Activated T-cell treated with anti-CD3 and anti-CD28 coated beads for 1 hour (primary cell): ENCODE results near the gene MAPK8IP3.
"Not testable (repeated sequence)": the region's sequence is repeated elsewhere in the genome, so short reads cannot be mapped to it uniquely, and the experiment has no call there.

Source experiments
- DNase-seq: peaks from one replicate; pipeline ENCODE4 v3.0.0-alpha.2; 2020; ENCODE audit warnings: low read depth

MAPK8IP3 gene

DNA sequence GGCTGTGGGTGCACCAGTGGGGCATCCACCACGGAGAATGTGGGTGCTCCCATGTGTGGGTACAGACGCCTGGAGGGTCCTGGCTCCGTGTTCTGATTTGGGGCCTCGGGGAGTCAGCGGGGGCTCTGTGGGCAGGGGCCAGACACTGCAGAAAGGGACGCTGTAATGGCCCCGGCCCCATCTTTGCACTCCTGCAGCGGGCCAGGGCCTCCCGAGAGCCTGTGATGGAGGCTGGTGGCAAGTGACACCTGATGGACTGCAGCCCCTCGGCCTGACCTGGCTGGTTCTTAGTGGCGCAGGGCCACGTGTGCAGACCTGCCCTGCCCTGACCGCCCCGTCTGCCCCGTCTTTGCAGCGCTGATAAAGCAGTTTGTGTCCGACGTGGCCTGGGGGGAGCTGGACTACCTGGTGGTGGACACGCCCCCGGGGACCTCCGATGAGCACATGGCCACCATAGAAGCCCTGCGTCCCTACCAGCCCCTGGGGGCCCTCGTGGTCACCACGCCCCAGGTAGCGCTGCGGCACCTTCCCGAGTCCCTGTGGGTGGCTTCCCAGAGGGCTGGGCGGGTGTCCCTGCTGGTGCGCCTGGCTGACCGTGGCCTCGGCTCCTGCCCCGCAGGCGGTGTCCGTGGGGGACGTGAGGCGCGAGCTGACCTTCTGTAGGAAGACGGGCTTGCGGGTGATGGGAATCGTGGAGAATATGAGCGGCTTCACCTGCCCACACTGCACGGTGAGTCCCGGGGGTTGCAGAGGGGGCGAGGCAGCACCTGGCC, 81.5 kb downstream of the MAPK8IP3 start:
- DNase-seq: no peak

GRCh38 chr16:1788095-1788707, 82.2 kb downstream of the MAPK8IP3 start:
- DNase-seq: no peak

DNA sequence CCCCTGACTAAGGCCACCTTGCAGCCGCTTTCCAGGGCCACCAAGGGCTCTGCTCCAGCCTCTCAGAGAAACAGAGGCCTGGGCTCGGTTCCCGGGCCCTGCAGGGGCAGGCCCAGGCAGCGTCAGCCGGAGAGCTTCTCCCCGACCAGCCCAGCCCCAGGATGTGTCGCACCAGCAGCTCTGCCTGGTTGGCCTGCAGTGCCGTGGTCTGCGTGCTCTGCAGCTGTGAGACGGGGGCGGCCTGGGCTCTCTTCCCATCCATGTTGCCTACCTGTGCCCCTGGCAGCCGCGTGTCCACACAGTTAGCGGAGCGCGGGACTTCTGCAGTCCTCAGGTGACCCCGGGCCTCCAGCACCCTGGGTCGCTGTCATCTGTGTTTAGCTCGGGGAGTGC, 82.7 kb downstream of the MAPK8IP3 start:
- DNase-seq: no peak

GRCh38 chr16:1789643-1790045, 83.6 kb downstream of the MAPK8IP3 start:
- DNase-seq: no peak

GRCh38 chr16:1790261-1790610, 84.2 kb downstream of the MAPK8IP3 start:
- DNase-seq: no peak

DNA sequence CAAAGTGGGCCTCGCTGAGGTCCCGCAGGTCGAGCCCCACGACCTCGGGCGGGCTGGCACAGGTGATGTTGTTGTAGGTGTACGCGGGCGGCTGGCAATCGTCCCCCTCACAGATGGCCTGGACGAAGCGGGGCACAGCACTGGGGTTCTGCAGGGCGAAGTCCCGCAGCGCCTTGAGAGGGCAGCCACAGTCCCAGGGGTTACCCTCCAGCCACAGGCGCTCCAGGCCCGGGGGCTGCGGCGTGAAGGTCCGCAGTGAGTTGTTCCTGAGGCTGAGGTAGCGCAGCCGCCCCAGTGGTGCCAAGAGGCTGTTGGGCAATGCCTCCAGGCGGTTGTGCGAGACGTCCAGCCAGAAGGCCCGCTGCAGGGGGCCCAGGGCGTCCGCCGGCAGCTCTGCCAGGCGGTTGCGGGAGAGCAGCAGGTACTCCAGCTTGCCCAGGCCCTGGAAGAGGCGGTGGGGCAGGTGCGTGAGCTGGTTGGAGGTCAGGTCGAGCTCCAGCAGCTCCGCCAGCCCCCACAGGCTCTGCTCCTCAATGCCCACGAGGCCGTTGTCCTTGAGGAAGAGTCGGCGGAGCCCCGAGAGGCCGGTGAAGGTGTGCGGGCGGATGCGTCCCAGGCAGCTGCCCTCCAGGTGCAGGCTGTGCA, 84.7 kb downstream of the MAPK8IP3 start:
- no peak for DNase-seq

DNA sequence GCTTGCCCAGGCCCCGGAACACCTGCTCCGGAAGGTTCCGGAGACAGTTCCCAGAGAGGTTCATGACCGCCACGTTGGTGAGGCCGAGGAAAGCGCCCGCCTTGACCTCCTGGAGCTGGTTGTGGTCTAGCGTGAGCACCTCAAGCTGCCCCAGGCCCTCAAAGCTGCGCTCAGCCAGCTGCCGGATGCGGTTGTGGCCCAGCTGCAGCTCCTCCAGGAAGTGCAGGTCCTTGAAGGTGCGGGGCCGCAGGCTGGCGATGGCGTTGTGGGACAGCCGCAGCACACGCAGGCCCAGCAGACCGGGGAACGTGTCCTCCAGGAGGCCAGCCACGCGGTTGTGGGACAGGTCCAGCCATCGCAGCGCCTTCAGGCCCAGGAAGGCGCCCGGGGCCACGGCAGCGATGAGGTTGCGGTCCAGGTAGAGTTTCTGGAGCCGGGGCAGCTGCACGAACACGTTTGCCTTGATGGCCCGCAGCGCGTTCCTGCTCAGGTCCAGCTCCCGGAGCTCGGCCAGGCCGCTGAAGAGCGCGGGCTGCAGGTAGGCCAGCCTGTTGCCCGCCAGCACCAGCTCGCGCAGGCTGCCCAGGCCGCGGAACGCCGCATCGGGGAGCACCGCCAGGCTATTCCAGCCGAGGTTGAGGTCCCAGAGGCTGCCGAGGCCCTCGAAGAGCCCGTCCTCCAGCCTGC, 85.4 kb downstream of the MAPK8IP3 start:
- DNase-seq: no peak

DNA sequence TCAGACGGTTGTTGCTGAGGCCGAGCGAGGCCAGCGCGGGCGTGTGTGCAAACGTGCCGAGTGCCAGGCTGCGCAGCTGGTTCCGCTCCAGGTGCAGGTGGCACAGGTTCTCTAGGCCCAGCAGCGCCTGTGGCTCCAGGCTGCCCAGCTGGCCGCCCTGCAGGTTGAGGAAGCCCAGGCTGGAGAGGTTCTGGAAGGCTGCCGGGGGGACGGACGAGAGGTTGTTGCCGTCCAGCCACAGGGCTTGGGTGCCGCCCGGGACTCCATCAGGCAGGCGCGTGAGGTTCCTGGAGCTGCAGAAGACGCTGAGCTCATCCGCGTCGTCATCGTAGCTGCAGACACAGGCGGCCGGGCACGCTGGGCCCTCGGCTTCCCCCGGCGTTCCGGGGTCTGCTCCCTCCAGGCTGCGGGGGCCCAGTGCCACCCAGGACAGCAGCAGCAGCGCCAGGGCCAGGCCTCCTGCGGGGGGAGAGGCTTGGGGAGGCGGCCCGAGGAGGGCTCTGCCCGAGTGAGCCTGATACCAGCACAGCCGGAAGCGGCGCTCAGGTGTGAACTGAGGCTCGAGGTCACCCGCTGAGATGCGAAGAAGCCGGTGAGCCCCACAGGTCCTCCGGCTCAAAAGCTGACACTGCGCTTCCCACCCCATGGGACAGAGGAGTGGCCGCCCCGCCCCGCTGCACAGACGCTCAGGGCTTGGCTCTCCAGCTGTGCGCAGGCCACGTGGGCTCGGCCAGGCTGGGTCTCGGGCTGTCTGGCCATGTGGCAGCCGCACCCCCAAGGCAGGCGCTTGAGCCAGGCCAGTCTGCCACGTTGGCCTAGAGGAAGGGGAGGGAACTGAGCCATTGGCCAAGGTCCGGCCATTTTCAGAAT, 86.2 kb downstream of the MAPK8IP3 start:
- DNase-seq: no peak

DNA sequence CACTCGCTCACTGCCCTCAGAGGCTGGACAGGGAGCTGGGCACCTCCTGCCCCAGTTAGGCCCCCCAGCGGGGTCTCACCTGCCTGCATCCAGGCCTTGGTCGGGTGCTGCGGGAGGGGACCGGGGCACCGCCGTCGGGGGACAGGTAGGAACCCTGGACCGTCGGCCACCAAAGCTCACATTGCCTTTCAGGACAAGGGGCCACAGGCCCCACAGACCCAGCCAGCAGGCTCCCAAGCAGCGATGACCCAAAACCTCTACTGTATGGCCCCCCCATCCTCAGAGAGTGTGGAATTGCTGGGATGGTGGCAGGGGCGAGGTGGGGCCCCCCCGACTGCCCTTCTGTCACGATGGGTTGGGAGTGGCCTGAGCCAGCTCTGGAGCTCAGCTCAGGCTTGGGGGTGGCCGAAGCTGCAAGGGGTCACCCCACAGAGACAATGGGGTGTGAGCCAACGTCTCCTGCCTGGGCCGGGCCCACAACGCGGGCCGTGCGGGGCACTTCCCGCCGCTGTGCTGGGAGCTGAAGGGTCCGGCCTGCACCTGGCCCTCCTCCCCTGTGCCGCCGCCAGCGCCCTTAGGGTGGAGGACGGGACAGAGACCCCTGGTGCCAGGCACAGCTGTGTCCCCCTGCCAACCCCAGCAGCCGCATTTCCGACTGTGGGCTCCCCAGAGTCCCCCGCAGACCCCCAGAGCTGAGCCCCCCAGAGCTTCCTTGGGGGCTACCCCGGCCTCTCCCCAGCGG, 87.0 kb downstream of the MAPK8IP3 start:
- DNase-seq: no peak

DNA sequence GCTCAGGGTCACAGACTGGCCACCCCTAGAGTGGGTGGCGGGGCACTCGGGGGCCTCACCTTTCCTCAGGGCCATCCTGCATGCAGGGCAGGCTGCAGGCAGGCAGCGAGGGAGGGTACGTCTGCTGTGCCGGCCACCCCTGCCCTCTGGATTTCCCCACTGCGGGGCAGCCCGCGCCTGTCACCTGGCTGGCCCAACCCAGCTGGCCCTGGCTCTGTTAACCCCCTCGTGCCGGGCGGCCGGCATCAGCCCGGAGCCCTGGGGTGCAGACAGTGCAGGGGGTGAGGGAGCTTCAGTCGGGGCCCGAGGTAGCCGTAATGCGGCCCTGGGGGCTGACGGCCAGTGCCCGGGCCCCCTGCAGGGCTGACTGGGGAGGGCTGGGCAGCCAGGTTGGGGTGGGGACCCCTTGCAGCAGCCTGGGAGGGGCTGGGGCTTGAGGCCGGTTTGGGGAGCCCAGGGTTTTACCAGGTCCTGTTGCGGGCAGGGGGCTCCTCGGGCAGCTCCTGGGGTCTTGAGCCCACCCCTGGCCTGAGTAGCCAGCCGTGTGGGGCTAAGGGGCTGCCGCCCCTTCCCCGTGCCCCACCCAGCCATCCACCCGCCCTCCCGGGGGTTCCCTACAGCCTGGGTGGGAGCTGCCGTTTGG, 87.7 kb downstream of the MAPK8IP3 start, which contains the start of gene IGFALS:
IGFALS (minus strand) TSS at position 128 of the 643 bp plus-strand sequence; CDS start at position 75, 53 bp downstream.
- no peak for DNase-seq

DNA sequence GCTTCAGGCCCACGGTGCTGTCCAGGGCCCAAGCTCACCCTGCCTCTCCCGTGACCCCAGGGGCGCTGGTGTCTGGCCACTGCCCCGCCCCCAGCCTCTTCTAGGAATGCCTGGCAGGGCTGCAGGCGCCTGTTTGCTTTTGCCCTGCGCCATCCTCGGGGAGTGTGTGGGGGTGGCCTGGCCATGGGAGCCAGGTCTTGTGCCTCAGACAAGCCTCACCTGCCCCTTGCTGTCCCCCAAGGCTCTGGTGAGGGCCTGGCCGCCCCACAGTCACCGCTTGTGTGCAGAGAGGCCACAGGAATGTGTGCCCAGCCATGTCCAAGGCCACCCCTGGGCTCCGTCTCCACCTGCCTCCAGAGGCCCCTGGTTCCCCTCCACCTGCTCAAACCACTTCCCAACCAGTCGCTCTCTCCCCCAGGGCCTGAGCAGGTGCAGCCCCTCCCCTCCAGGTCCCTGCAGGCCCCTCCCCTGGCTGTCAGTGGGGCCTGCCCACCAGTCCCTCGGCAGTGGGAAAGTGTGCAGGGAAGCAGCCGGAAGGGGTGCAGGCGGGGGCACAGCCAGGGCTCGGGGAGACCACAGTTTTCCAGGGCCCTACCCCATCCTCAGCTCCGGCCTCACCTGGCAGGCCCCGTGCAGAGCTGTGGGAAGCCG, 88.4 kb downstream of the MAPK8IP3 start:
- no peak for DNase-seq

DNA sequence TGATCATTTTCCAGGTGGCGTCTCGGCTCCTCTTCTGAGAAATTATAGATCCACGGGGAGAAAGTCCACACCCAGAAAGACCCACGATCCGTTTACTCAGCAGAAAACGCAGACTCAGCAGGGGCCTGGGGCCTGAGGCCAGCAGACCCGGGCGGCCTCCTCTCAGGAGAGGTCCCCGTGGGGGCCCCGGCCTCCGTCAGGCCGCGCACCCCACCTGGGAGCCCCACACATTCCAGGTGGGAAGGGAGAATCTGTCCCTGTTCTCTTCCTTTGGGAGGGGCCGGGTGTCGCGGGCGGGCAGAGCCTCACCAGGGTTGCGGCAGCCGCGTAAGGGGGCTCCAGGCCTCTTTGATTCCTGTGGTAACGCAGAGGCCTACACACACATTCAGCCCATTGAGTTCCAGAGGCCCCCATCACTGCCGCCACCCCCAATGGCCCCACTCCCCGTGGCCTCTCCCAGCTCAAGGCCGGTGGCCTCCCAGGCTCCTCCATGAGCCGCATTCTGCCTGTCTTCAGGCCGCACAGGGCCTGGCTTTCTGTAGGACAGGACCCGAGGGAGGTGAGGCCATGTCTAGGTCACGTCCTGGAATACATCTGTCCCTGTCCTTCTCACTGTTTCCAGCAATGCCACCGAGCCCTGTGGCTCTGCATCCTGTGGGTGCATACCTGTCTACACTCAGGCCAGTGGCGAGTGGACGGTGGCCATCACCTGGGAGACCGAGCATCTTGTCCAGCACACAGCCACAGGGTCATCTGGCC, 89.1 kb downstream of the MAPK8IP3 start:
- DNase-seq: no peak

DNA sequence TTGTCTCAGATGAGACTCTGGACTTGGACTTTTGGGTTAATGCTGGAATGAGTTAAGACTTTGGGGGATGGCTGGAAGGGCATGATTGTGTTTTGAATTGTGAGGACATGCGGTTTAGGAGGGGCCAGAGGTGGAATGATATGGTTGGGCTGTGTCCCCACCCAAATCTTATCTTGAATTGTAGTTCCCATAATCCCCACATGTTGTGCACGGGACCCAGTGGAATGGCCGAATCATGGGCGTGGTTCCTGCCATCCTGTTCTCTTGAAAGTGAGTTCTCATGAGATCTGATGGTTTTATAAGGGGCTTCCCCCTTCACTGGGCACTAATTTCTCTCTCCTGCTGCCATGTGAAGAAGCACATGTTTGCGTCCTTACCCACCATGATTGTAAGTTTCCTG, 93.3 kb downstream of the MAPK8IP3 start:
- not testable (repeated sequence) for DNase-seq

DNA sequence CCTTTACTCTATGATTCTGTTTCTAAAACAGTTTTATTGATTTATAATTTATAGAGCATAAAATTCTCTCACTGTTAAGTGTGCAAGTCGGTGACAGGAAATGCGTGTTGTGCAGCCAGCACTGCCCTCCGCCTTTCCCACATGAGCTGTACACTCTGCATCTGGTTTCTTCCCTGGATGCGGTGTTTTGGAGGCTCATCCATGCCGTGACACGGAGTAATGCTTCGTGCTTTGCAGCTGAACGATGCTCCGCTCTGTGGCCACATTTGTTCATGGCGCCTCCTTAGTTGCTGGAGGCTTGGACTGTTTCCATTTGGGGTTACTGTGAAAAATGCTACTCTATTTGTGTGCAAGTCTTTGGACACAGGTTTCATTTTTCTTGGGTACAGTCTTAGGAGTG, 94.7 kb downstream of the MAPK8IP3 start:
- DNase-seq: no peak

GRCh38 chr16:1807626-1808025, 101.6 kb downstream of the MAPK8IP3 start:
- no peak for DNase-seq

GRCh38 chr16:1808691-1809090, 102.7 kb downstream of the MAPK8IP3 start:
- DNase-seq: no peak

- no peak for DNase-seq
These were observed 103.3 kb downstream of the MAPK8IP3 start for GRCh38 chr16:1809281-1809801.

GRCh38 chr16:1810106-1810505, 104.1 kb downstream of the MAPK8IP3 start:
- no peak for DNase-seq

GRCh38 chr16:1810536-1810935, 104.5 kb downstream of the MAPK8IP3 start:
- no peak for DNase-seq
